ENCODE results near the gene UTS2B.

Gene UTS2B

DNA sequence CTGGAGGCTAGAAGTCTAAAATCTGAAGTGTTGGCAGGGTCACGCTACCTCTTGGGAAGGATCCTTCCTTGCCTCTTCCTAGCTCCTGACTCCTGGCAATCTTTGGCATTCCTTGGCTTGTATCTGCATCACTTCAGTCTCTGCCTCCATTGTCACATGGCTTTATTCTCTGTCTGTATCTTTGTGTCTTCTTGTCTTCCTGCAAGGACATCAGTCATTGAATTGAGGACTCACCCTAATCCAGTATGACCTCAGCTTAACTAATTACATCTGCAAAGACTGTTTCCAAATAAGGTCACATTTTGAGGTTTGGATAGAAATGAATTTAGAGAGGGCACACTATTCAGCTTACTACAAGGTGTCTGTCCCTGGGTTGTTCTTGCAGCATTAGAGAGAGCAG lies 31.1 kb upstream of the UTS2B start:
- TF ChIP-seq ZNF274 (IDR thresholded peaks at IDR 0.05; ENCODE audit: low read depth, low read length) = no peak
- no peak overlapping the region for H3K4me3 ChIP-seq (ENCODE audit: low read length)

DNA sequence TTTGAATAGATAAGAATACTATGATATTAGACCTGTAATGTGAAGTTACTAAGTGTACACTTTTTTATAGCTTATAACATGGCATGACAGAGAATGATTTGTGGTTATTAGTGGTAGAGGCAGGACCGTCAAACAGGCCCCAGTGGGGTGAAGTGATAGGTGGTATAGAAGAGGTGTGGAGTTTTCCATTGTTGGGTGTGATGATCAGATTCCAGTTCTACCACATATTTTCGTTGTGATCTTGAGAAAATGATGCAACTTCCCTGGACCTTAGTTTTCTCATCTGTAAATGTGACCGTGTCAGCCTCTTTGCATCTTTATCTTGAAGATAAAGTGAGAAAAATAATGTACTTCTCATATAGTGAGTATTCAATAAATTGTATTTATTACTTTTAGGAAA lies 30.3 kb upstream of the UTS2B start:
- no peak for TF ChIP-seq ZNF274 (IDR thresholded peaks at IDR 0.05; ENCODE audit: low read depth, low read length)
- no peak overlapping the region for H3K4me3 ChIP-seq (ENCODE audit: low read length)

DNA sequence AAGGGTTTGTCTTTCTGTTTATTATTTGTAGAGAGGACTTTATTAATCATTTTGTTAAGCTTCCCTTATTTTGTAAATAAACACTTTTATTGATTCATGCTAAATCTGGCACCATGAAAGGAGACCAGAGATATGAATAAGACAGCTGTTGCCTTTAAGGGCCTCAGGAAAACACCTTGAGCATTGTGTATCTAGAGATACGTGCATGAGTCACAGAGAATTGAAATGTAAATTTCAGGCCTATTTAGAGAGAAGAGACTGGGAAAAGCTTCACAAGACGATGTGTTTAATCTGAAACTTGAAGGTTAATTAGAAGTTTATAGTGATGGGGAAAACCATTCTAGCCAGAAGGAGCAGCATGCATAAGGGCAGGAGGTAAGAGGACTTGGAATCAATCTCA lies 28.6 kb upstream of the UTS2B start:
- no peak overlapping the region for H3K4me3 ChIP-seq (ENCODE audit: low read length)
- TF ChIP-seq ZNF274 (IDR thresholded peaks at IDR 0.05; ENCODE audit: low read depth, low read length) = no peak

DNA sequence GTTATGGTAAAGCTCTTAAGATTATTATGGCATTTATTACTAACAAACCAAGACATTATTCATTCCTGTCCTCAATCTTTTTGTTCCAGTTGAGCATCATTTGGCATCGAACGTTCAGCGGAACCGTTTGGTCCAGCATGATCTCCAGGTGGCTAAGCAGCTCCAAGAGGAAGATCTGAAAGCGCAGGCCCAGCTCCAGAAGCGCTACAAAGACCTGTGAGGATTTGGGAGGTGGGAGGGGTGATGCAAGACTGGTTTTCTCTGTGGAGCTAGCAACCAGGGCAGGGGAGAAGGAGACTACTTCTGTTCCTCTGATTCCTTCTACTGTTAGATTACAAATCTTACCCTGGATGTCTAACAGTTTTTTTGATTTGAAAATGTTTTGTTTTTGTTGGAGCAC lies 27.6 kb upstream of the UTS2B start:
- H3K4me3 ChIP-seq (ENCODE audit: low read length) = no peak overlapping the region
- TF ChIP-seq ZNF274 (IDR thresholded peaks at IDR 0.05; ENCODE audit: low read depth, low read length) = no peak

DNA sequence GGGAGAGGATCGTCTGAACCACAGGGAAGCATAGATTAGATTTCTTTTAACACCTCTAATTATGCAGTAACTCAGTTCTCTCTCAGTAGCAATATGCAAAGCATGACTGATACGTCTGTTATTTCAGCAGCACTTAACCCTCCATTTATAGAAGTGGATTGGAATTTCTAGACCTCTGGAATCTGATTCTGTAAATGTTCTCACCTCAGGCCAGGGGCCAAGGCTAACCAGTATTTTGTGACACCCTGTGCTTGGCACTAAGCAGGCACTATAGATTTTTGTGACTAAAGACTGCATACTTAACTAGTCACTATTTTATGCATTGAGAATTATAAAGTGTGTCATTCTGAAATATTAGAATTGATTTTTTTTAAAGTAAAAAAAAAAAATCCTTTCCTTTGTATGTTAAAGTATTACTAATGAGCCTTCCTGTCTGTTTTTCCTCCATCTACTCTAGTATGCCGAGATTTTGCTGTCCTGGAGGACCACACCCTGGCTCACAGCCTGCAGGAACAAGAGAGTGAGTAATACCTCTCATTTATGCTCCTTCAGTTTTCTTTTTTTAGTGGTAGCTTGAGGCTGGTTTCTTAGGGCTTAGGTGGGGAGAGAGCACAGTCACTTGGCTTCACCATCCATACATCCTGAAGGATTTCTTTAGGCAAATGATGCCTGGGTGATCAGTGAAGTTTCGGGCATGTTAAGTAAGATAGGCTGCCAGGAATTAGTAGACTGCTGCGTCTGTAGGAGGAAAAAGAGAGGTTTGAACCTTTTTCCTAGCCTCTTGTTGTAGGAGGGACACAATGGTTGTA lies 26.5 kb upstream of the UTS2B start:
- no peak for TF ChIP-seq ZNF274 (IDR thresholded peaks at IDR 0.05; ENCODE audit: low read depth, low read length)

DNA sequence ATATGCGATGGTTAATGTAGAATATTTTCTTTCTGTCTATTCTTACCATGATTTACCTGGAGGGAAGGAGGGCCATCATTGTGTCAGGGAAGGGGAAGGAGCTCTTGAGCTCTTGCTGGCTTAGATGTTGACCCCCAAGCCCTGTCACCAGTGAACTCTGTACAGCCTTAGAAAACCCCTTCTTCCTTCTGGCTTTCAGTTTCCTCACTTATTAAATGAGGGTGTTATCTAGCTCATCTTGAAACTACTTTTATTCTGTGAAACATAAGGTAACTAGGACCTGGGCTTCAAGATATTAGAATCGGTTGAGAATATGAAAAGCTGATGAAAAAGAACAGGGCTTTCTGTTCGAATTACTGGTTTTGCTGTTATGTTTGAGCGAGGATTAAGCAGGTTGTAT lies 25.1 kb upstream of the UTS2B start:
- TF ChIP-seq ZNF274 (IDR thresholded peaks at IDR 0.05; ENCODE audit: low read depth, low read length) = no peak
- peak overlapping the region; percentile 18 for H3K4me3 ChIP-seq (ENCODE audit: low read length)

More for the DNA sequence above, 26.5 kb upstream of the UTS2B start:
- H3K4me3 ChIP-seq (ENCODE audit: low read length) = no peak overlapping the region

- no peak for TF ChIP-seq ZNF274 (IDR thresholded peaks at IDR 0.05; ENCODE audit: low read depth, low read length)
- peak overlapping the region; percentile 48; the same call in 1 of the 2 replicates for H3K4me3 ChIP-seq (ENCODE audit: low read length)
Observed at GRCh38 chr3:191353022-191353777, 22.9 kb upstream of the UTS2B start.

GRCh38 chr3:191352014-191352413 lies 21.7 kb upstream of the UTS2B start:
- no peak for TF ChIP-seq ZNF274 (IDR thresholded peaks at IDR 0.05; ENCODE audit: low read depth, low read length)
- H3K4me3 ChIP-seq (ENCODE audit: low read length) = no peak overlapping the region

DNA sequence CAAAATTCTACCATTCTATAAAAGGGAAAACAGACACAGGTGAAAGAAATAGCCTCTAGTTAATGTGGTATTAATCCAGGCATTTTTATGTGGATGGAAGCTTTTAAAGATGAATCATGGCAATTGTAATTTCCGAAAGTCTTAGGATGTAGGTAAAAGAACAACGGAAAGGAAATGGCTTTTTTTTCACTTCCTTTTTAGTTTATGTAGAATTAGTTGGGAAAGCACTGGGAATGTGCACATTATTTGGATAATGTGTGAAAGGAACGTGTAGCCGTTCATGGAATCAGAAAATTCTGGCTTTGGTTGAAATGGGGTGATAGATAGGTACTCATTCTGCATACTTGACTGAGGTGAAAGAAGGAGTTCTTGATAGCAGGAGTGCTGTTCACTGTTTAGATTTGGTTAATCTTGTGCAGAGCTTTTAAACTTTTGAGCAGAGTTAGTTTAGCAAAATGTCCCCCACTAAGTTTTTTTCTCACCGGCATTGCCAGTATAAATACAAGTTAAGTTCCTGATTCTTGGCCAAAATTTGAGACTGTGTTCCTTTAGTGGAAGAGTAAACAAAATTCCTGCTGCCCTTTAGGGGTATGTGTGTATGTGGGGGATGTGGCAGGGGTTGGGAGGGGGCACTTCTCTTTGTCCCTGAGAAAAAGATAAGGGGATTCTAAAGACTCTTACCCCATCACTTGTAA lies 20.2 kb upstream of the UTS2B start:
- no peak overlapping the region for H3K4me3 ChIP-seq (ENCODE audit: low read length)
- no peak for TF ChIP-seq ZNF274 (IDR thresholded peaks at IDR 0.05; ENCODE audit: low read depth, low read length)

- no peak for TF ChIP-seq ZNF274 (IDR thresholded peaks at IDR 0.05; ENCODE audit: low read depth, low read length)
- H3K4me3 ChIP-seq (ENCODE audit: low read length) = no peak overlapping the region
Observed at GRCh38 chr3:191348098-191348497, 17.8 kb upstream of the UTS2B start.

- TF ChIP-seq ZNF274 (IDR thresholded peaks at IDR 0.05; ENCODE audit: low read depth, low read length) = no peak
- no peak overlapping the region for H3K4me3 ChIP-seq (ENCODE audit: low read length)
Observed at GRCh38 chr3:191347228-191347627, 16.9 kb upstream of the UTS2B start.

GRCh38 chr3:191345334-191345733 lies 15.0 kb upstream of the UTS2B start:
- TF ChIP-seq ZNF274 (IDR thresholded peaks at IDR 0.05; ENCODE audit: low read depth, low read length) = no peak

DNA sequence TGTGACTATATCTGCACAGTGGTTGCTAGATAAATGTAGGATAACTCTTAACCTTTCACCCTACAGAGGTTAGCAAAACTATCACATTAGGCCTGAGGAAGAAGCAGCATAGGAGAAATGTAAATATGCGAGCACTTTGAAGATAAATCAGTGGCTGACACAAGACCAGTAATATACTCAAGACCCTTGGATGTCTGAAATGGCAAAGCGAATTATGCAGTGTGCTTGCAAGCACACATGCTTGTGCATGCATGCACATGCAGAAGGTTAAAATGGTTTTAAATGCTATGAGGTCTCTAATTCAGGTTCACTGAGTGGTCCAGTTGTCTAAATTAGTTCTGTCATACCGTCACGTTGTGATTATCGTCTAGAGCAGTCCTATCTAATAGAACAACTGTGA lies 13.6 kb upstream of the UTS2B start:
- no peak overlapping the region for H3K4me3 ChIP-seq (ENCODE audit: low read length)
- TF ChIP-seq ZNF274 (IDR thresholded peaks at IDR 0.05; ENCODE audit: low read depth, low read length) = no peak

More at GRCh38 chr3:191345334-191345733, 15.0 kb upstream of the UTS2B start:
- H3K4me3 ChIP-seq (ENCODE audit: low read length) = no peak overlapping the region

- no peak overlapping the region for H3K4me3 ChIP-seq (ENCODE audit: low read length)
- no peak for TF ChIP-seq ZNF274 (IDR thresholded peaks at IDR 0.05; ENCODE audit: low read depth, low read length)
Observed at GRCh38 chr3:191343115-191343514, 12.8 kb upstream of the UTS2B start.
